Measurements from ENCODE around the gene NME5. TPM values are rescaled to one million over a fixed set of nuclear protein-coding genes. Genes with fewer than 3 reads are reported as not detected.
"Not testable (repeated sequence)": the region's sequence is repeated elsewhere in the genome, so short reads cannot be mapped to it uniquely, and the experiment has no call there.

The NME5 gene
- polyA plus RNA-seq, 12 donors, result 0.72 to 1.6 (median 1.1) TPM; not detected in 2

DNA sequence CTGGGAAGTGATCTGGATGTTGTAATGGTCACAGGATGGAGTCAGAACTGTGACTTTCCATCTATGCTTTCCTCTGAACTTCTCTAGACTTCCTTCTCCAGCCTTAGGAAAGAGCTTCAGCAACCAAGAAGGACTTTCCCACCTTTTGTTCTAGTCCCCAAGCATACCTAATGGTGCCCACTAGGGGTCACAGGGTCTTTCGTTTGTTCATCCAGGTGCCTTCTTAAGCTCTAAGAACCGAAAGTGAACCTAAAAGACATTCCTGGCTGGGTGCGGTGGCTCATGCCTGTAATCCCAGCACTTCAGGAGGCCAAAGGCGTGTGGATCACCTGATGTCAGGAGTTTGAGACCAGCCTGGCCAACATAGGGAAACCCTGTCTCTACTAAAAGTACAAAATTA lies 57.2 kb downstream of the NME5 start:
- no peak for DNase-seq

DNA sequence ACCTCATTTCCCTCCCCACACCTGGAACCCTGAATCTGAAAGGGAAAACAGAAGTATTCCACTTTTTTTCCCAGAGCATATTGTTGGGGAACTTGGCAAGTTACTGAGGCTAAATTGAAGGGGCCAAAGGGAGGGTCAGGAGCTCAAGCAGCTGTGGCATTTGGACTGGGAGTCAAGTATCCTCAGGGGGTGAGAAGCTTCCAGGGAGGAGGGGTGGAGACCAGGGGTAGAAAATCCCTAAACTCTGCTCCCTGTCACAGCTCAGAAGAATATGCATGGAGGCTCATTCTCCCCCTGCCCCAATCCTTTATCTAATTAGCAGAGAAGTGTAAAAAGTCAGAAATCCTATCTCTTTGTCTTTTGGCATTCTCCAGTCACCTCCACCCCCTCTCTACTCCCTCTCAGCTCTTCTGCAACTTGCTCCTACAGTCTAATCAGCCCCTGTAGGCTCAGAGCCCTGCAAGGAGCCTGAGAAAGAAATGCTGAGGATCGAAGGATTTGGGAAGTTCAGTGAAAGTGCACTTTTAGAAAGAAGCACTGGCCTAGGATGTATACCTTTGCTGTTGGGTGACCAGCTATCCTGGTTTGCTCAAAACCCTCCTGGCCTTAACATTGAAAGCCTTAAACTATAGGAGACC lies 61.1 kb downstream of the NME5 start:
- no peak for DNase-seq

DNA sequence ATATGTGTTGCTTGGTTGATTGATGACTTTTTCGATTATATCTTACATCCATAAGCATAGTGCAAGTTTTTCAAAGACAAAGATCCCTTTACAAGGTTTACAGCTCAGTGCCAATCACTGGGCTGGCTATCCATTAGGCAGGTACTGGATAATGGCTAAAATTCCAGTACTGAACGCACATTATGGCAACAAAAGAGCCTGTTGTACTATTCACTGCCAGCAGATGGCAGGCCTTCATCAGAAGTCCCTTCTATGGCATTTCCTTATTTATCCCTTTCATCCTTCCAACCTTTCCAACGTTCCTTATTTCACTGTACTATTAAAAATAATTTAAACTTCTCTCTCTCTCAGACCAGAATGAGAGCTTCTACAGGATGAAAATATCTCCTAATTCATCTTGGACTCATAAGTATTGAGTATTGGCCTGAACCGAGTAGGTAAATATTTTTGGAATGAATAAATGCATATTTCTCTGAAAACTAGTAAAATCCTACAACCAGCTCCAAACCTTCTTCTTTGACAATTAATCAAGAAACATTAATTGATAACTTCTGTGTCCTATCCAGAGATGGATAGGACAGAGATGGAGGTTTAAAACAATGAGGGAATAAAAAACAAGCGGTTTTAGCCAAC lies 62.0 kb downstream of the NME5 start:
- DNase-seq, result peak; percentile 60

DNA sequence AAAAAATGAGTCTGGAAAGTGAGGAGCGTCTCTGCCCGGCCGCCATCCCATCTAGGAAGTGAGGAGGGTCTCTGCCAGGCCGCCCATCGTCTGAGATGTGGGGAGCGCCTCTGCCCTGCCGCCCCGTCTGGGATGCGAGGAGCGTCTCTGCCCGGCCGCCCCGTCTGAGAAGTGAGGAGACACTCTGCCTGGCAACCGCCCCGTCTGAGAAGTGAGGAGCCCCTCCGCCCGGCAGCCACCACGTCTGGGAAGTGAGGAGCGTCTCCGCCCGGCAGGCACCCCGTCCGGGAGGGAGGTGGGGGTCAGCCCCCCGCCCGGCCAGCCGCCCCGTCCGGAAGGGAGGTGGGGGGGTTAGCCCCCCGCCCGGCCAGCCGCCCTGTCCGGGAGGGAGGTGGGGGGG lies 69.2 kb downstream of the NME5 start:
- not testable (repeated sequence) for DNase-seq

DNA sequence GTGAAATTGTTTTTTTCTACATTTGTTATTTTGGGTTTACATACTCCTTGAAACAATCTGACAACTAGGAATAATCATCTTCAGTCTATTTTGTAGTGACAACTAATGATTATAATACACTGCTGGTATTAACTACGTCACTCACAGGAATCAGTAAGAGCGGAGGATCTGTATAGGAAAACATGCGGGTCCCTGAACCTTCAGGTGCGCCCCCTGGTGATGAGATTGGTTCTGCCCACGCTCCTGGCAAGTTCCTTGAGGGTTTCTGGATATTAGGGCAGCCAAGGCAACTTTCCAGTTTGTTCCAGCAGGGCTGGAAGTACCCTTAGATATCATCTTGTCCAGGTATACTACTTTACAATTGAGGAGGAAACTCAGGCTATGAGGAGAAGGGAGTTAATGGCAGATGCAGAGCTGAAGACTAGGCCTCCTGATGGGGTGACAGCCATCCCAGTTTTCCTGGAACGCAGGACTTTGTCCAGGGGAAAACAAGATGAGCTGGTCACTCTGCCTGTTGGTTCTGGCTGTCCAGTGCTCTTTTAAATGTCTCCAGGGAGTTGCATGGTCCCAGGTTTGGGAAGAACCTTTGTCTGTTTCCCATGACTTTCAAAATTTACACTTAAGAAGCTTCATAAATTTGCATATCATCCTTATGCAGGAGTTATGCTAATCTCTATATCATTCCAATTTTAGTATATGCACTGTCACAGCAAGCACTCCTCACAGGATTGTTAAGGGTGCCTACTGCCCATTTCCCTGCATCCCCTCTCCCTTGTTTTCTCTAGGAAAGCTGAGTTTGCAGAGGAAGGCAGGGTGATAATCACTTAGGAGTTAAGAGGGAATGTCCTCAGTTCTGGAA lies 70.3 kb downstream of the NME5 start:
- DNase-seq, result peak; percentile 36

DNA sequence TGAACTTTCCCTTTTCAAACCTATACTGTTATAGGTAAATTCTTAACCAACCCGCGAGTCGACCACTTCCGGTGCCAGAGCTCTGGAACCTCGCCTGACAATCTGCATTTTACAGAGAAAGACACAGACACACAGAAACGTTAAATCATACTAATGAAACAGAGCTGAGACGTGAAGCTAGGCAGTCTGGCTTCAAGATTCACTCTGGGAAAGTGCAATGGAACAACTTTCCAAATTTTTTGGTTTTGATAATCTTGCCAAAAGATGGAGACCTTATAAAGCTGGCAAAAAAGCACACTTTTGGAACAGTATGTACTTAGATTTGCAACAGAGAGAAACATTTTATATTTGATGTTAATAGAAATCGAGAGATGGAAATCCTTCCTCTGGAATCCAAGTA lies 71.3 kb downstream of the NME5 start:
- no peak for DNase-seq

Other genes with a start within 250 kb of the NME5 start
- gene PKD2L2, start 250.0 kb downstream of the NME5 start, polyA plus RNA-seq (ENCODE audit: insufficient read length in 12 of 12), result 1 to 10 TPM in 1 of 12 donors, under 1 TPM in 9, not detected in 2; 0.24 to 1.1 (median 0.41) TPM
- 10 to 100 TPM in 11 of 12 donors, not detected in 1; 22.1 to 35.0 (median 25.8) TPM for gene FAM13B, start 106.3 kb downstream of the NME5 start, polyA plus RNA-seq (ENCODE audit: insufficient read length in 12 of 12)
- gene WNT8A, start 55.4 kb downstream of the NME5 start, polyA plus RNA-seq (ENCODE audit: insufficient read length in 12 of 12), result not detected
- 10 to 100 TPM in 11 of 12 donors, not detected in 1; 43.5 to 86.9 (median 57.1) TPM for gene BRD8, start 39.2 kb upstream of the NME5 start, polyA plus RNA-seq (ENCODE audit: insufficient read length in 12 of 12)
- 10 to 100 TPM in 11 of 12 donors, not detected in 1; 14.0 to 39.4 (median 23.2) TPM for gene KIF20A, start 39.7 kb upstream of the NME5 start, polyA plus RNA-seq (ENCODE audit: insufficient read length in 12 of 12)
- 10 to 100 TPM in 11 of 12 donors, not detected in 1; 23.0 to 47.7 (median 39.7) TPM for gene CDC23, start 73.9 kb upstream of the NME5 start, polyA plus RNA-seq (ENCODE audit: insufficient read length in 12 of 12)
- gene GFRA3, start 135.2 kb upstream of the NME5 start, polyA plus RNA-seq (ENCODE audit: insufficient read length in 12 of 12), result 10 to 100 TPM in 2 of 12 donors, 1 to 10 TPM in 8, not detected in 2; 2.7 to 16.3 (median 5.1) TPM
- gene CDC25C, start 192.4 kb upstream of the NME5 start, polyA plus RNA-seq (ENCODE audit: insufficient read length in 12 of 12), result 10 to 100 TPM in 1 of 12 donors, 1 to 10 TPM in 10, not detected in 1; 1.9 to 13.0 (median 4.2) TPM
- 10 to 100 TPM in 11 of 12 donors, not detected in 1; 32.5 to 56.7 (median 40.6) TPM for gene FAM53C, start 198.8 kb upstream of the NME5 start, polyA plus RNA-seq (ENCODE audit: insufficient read length in 12 of 12)
- gene KDM3B, start 213.3 kb upstream of the NME5 start, polyA plus RNA-seq (ENCODE audit: insufficient read length in 12 of 12), result 10 to 100 TPM in 11 of 12 donors, not detected in 1; 41.3 to 74.2 (median 64.8) TPM